HUES48 (cell line): Measurements from ENCODE around the gene SRD5A3.
A peak's percentile ranks its signal among the peaks of the same experiment; 100 is the strongest.
"Not testable (repeated sequence)": the region's sequence is repeated elsewhere in the genome, so short reads cannot be mapped to it uniquely, and the experiment has no call there.

ENCODE experiments used
- H3K27ac ChIP-seq: one replicate; pipeline ENCODE4 v1.7.0; 2013; ENCODE audit warnings: low read depth, low read length, inconsistent platforms
- H3K27me3 ChIP-seq: 2 replicates; pipeline ENCODE4 v1.6.1; 2013; ENCODE audit warnings: mild to moderate bottlenecking, low read length; ENCODE audit not compliant: control insufficient read depth, insufficient read depth
- H3K36me3 ChIP-seq: 2 replicates; pipeline ENCODE4 v1.6.1; 2013; ENCODE audit warnings: low read length; ENCODE audit not compliant: control insufficient read depth, insufficient read depth
- H3K4me1 ChIP-seq: 2 replicates; pipeline ENCODE4 v1.6.1; 2013; ENCODE audit warnings: mild to moderate bottlenecking, low read length; ENCODE audit not compliant: control insufficient read depth, insufficient read depth
- H3K4me3 ChIP-seq: 2 replicates; pipeline ENCODE4 v1.5.1; 2013; ENCODE audit warnings: mild to moderate bottlenecking, low read depth, low read length
- H3K9ac ChIP-seq: 2 replicates; pipeline ENCODE4 v1.6.1; 2013; ENCODE audit warnings: mild to moderate bottlenecking, low read depth, low read length, moderate library complexity
- H3K9me3 ChIP-seq: 2 replicates; pipeline ENCODE4 v1.6.1; 2013; ENCODE audit warnings: low read length; ENCODE audit not compliant: control insufficient read depth, insufficient read depth

Gene SRD5A3

DNA sequence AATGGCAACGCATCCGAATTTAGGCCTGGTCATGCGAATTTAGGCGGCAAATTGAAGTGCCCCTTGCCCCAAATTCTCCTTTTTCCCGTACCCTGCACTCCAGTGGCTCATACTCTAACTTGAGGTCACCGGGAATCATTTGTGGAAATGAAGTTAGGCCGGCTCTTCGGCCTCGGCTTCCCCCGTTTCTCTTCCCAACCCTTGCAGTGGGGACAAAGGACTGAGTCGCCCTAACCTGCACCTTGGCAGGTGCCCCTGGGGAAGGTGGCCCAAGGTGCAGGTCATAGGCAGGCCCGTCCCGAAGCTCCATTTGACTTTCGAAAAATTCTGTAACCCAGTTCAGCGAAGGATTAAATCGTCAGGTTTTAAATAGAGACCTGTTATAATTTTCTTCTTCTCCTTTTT lies 811 bp downstream of the SRD5A3 start:
- Histone ChIP-seq H3K4me3 (peak overlapping the region; percentile 76), H3K27ac (peak overlapping the region; percentile 81), H3K4me1 (peaks cover 3% of the 10 kb centered on the region; the same call in 1 of the 2 replicates), H3K9me3 (no peaks in the 10 kb centered on the region), H3K36me3 (no peaks in the 10 kb centered on the region; the same call in 1 of the 2 replicates), H3K9ac (peak overlapping the region; percentile 73), H3K27me3 (no peaks in the 10 kb centered on the region)

DNA sequence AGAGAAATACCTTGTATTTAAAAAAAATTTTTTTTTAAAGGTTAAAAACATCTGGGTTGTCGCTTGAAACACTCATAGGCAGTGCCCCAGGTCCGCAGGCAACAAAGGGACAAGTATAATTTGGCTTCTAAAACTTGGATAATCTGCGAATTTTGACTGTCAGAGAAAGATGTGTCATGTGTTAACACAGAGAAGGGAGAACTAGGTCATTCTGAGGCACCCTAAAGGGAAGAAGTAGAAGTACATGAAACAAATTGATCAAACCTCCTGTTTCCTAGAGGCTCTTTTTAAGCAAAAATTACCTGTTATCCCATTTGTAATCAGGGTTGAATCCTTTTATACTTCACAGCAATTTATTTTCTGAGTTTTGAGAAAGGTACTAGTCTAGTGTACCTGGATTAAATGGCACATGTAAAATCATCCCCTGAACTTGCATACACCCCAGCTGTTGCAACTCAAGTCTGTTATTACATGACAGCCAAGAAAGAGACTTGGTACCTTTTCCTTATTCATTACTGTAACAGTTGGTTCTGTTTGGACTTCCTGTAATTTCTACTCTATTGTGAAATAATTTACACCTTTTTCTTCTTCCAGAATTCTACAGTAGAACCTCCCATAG lies 1.7 kb downstream of the SRD5A3 start:
- Histone ChIP-seq H3K4me1 (peaks cover 3% of the 10 kb centered on the region; the same call in 1 of the 2 replicates), H3K4me3 (no peak overlapping the region), H3K36me3 (no peaks in the 10 kb centered on the region; the same call in 1 of the 2 replicates), H3K9me3 (no peaks in the 10 kb centered on the region; the same call in 1 of the 2 replicates), H3K27me3 (no peaks in the 10 kb centered on the region), H3K27ac (no peak overlapping the region), H3K9ac (no peak overlapping the region)

DNA sequence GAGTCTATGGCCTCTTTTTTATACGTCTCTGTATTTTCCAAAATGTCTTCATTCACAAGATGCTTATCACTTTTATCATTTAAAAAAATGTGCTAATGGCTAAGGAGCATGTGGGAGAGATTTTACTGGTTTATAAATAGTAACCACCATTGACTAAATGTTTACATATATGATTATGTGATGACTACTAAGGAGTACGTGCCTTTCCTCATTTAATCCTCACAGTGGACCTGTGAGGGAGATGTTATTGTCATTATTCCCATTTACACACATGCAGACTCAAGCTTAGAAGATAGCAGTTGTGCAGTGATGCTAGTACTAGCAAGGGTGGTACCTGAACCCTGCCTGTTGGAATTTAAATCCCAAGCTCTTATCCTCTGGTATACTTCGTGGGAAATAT lies 2.4 kb downstream of the SRD5A3 start:
- Histone ChIP-seq H3K4me1 (peaks cover 3% of the 10 kb centered on the region; the same call in 1 of the 2 replicates), H3K27me3 (no peaks in the 10 kb centered on the region), H3K9ac (no peak overlapping the region), H3K36me3 (no peaks in the 10 kb centered on the region; the same call in 1 of the 2 replicates), H3K9me3 (no peaks in the 10 kb centered on the region; the same call in 1 of the 2 replicates), H3K4me3 (no peak overlapping the region), H3K27ac (no peak overlapping the region)

DNA sequence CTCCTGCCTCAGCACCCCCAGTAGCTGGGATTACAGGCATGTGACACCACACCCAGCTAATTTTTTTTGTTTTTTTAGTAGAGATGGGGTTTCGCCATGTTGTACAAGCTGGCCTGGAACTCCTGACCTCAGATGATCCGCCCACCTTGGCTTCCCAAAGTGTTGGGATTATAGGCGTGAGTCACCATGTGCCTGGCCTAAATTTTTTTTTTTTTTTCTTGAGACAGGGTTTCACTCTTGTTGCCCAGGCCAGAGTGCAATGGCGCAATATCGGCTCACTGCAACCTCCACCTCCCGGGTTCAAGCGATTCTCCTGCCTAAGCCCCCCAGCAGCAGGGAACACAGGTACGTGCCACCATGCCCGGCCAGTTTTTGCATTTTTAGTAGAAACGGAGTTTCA lies 4.8 kb downstream of the SRD5A3 start:
- H3K27me3 ChIP-seq, H3K27ac ChIP-seq, H3K4me3 ChIP-seq, H3K9me3 ChIP-seq, H3K36me3 ChIP-seq, H3K4me1 ChIP-seq, H3K9ac ChIP-seq: not testable (repeated sequence)

DNA sequence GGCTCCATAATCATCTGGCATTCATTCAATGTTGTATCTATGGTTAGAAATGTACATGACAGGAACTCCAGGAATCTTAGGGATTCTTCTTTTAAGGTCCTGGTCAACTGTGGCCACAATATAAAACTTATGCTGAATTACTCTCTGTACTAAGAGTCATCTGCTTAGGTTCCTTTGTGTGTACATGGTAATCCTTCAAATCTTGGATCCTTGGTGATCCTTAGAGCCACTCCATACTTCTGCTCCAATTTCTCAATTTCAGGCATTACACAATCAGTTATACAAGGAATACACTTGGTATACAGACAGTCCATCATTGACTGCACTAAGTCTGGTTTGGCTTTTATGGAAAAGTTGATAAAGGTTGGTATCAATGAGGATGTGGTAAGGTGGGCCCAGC lies 5.8 kb downstream of the SRD5A3 start:
- Histone ChIP-seq H3K27ac (no peak overlapping the region), H3K9ac (no peak overlapping the region), H3K4me1 (peaks cover under 1% of the 10 kb centered on the region; the same call in 1 of the 2 replicates), H3K27me3 (no peaks in the 10 kb centered on the region), H3K9me3 (no peaks in the 10 kb centered on the region; the same call in 1 of the 2 replicates), H3K4me3 (no peak overlapping the region), H3K36me3 (peaks cover 6% of the 10 kb centered on the region)

DNA sequence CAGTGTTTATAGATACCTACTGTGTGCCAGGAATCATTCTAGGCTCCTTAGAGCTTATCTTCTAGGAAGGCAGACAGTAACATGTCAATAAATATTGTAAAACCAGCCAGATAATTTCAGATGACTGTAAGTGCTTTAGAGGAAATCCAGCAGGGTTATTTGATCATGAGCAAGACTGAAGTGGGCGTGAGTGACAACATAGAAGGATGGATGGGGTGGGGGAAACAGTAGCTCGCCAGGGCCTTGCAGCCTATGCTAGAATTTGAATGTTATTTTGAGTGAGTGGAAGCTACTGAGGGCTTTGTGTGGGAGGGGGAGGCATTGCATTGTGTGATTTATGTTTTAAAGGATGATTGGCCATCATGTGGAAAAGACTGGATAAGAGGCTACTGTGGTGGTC lies 6.7 kb downstream of the SRD5A3 start:
- no peaks in the 10 kb centered on the region for H3K27me3 ChIP-seq
- no peak overlapping the region for H3K9ac ChIP-seq
- no peaks in the 10 kb centered on the region; the same call in 1 of the 2 replicates for H3K9me3 ChIP-seq
- H3K36me3 ChIP-seq = peaks cover 6% of the 10 kb centered on the region
- H3K4me3 ChIP-seq = no peak overlapping the region
- H3K27ac ChIP-seq = no peak overlapping the region
- H3K4me1 ChIP-seq = no peaks in the 10 kb centered on the region

DNA sequence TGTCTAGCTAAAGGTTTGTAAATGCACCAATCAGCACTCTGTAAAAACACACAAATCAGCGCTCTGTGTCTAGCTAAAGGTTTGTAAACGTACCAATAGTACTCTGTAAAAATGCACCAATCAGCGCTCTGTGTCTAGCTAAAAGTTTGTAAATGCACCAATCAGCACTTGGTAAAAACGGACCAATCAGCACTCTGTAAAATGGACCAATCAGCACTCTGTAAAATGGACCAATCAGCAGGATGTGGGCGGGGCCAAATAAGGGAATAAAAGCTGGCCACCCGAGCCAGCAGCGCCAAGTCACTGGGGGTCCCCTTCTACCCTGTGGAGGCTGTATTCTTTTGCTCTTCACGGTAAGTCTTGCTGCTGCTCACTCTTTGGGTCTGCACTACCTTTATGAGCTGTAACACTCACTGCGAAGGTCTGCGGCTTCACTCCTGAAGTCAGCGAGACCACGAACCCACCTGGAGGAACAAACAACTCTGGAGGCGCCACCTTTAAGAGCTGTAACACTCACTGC lies 7.2 kb downstream of the SRD5A3 start:
- not testable (repeated sequence) for H3K27ac ChIP-seq, H3K9ac ChIP-seq, H3K4me1 ChIP-seq, H3K4me3 ChIP-seq, H3K9me3 ChIP-seq, H3K36me3 ChIP-seq, H3K27me3 ChIP-seq

DNA sequence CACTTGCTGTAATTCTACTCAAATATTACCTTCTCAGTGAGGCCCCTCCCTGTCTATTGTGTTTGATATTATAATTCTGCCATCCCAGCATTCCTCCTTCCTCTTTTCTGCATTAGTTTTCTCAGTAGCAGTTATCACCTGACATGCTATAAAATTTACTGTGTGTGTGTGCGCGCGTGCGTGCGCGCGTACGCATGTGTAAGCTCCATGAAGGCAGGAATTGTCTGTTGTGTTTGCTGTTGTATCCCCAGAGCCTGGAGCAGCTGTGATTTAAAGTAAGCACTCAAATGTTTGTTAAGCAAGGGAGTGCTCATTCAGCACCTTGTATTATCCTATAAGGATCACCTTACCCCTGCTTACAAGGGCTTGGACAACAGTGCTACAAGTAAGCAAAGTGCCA lies 8.6 kb downstream of the SRD5A3 start:
- Histone ChIP-seq H3K4me3 (no peak overlapping the region), H3K9ac (no peak overlapping the region), H3K4me1 (no peaks in the 10 kb centered on the region), H3K36me3 (peaks cover 6% of the 10 kb centered on the region), H3K9me3 (no peaks in the 10 kb centered on the region; the same call in 1 of the 2 replicates), H3K27me3 (no peaks in the 10 kb centered on the region), H3K27ac (no peak overlapping the region)

DNA sequence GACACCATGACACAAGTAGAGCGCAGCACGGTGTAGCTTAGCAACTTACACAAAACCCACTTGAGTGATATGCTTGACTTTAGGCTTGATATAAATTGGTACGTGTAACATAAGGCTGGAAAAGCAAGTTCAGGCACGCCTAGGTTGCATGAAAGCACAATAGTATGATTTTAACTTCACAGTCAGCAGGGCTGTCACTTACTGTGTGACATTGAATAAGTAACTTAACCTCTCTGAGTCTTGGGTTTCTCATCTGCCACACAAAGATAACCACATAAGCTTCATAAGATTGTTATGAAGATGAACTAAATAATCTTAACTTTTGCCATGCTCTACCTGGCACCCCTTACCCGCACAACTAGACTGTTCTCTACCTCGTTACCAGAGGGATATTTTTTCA lies 9.5 kb downstream of the SRD5A3 start:
- H3K36me3 ChIP-seq = peaks cover 6% of the 10 kb centered on the region
- H3K27me3 ChIP-seq = no peaks in the 10 kb centered on the region
- no peaks in the 10 kb centered on the region; the same call in 1 of the 2 replicates for H3K9me3 ChIP-seq
- H3K27ac ChIP-seq = no peak overlapping the region
- no peak overlapping the region for H3K4me3 ChIP-seq
- H3K9ac ChIP-seq = no peak overlapping the region
- H3K4me1 ChIP-seq = no peaks in the 10 kb centered on the region

DNA sequence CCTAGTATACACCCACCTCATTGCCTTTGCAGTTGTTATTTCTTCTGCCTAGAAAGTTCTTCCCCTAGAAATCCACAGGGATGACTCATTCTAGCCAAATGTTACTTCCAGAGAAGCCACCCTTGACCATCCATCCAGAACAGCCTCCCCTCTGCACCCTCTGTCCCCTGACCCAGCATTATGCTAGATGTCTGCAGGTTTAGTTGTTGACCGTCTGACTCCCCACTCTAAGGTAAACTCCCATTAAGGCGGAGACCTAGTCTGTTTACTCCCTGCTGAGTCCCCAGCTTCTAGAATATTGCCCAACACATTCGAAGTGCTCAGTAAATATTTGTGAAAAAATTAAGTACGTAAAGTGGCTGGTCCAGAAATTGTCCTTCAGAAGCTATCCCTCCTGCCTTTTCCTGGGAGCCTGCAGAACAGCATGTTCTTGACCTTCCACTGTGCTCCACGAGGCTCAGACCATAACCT lies 11.0 kb downstream of the SRD5A3 start:
- H3K4me3 ChIP-seq = no peak overlapping the region
- no peaks in the 10 kb centered on the region for H3K27me3 ChIP-seq
- no peak overlapping the region for H3K9ac ChIP-seq
- no peaks in the 10 kb centered on the region; the same call in 1 of the 2 replicates for H3K9me3 ChIP-seq
- H3K27ac ChIP-seq = no peak overlapping the region
- peaks cover 6% of the 10 kb centered on the region; the same call in 1 of the 2 replicates for H3K36me3 ChIP-seq
- H3K4me1 ChIP-seq = no peaks in the 10 kb centered on the region

DNA sequence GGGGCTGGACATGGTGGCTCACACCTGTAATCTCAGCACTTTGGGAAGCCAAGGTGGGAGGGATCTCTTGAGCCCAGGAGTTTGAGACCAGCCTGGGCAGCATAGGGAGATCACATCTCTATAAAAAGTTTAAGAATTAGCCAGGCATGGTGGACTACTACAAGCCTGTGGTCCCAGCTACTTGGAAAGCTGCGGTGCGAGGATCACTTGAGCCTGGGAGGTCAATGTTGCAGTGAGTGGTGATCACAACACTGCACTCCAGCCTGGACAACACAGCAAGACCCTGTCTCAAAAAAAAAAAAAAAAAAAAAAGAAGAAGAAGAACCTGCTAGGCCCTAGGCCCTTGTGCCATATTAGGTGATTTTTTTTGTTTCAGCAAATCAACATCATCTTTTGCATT lies 12.2 kb downstream of the SRD5A3 start:
- Histone ChIP-seq H3K9ac (no peak overlapping the region), H3K27me3 (no peaks in the 10 kb centered on the region), H3K9me3 (no peaks in the 10 kb centered on the region), H3K36me3 (peaks cover 6% of the 10 kb centered on the region; the same call in 1 of the 2 replicates), H3K27ac (no peak overlapping the region), H3K4me3 (no peak overlapping the region), H3K4me1 (no peaks in the 10 kb centered on the region)
